Smooth muscle cell (in vitro differentiated cells): ENCODE data around the gene PGP. TPM values are rescaled to one million over a fixed set of nuclear protein-coding genes. Genes with fewer than 3 reads are reported as not detected.

Source experiments
- DNase-seq: peaks from one replicate; lab custom pipeline; 2025; ENCODE audit not compliant: unreplicated experiment; lab: John Stamatoyannopoulos, UW
- H2AFZ ChIP-seq: fragments of 200-600 bp; sonication (generic); 2 replicates; pipeline ENCODE4 v1.6.0; 2016; ENCODE audit warnings: antibody characterized with exemption, low read depth, mild to moderate bottlenecking
- H3F3A ChIP-seq: fragments of 200-600 bp; sonication (generic); 2 replicates; pipeline ENCODE4 v1.6.0; 2017; ENCODE audit warnings: antibody characterized with exemption, low read depth
- H3K27ac ChIP-seq: fragments of 200-600 bp; sonication (generic); 2 replicates; pipeline ENCODE4 v1.5.1; 2016; ENCODE audit warnings: low read depth, mild to moderate bottlenecking
- H3K27me3 ChIP-seq: fragments of 200-600 bp; sonication (generic); 2 replicates; pipeline ENCODE4 v1.6.1; 2016; ENCODE audit warnings: low read depth, mild to moderate bottlenecking
- H3K36me3 ChIP-seq: fragments of 200-600 bp; sonication (generic); 2 replicates; pipeline ENCODE4 v1.5.1; 2016; ENCODE audit warnings: low read depth
- H3K4me1 ChIP-seq: fragments of 200-600 bp; sonication (generic); 2 replicates; pipeline ENCODE4 v1.5.1; 2016; ENCODE audit warnings: low read depth
- H3K4me2 ChIP-seq: fragments of 200-600 bp; sonication (generic); 2 replicates; pipeline ENCODE4 v1.6.0; 2016; ENCODE audit warnings: mild to moderate bottlenecking
- H3K4me3 ChIP-seq: fragments of 200-600 bp; sonication (generic); 2 replicates; pipeline ENCODE4 v1.5.1; 2016; ENCODE audit warnings: mild to moderate bottlenecking
- H3K79me2 ChIP-seq: fragments of 200-600 bp; sonication (generic); 2 replicates; pipeline ENCODE4 v1.6.0; 2016; ENCODE audit warnings: low read depth, mild to moderate bottlenecking
- H3K9ac ChIP-seq: fragments of 200-600 bp; sonication (generic); 2 replicates; pipeline ENCODE4 v1.6.0; 2016; ENCODE audit warnings: low read depth
- H3K9me3 ChIP-seq: fragments of 200-600 bp; sonication (generic); replicated peaks from 2 replicates; pipeline ENCODE4 v1.5.1; 2016; ENCODE audit warnings: low read depth
- H4K20me1 ChIP-seq: fragments of 200-600 bp; sonication (generic); 2 replicates; pipeline ENCODE4 v1.6.0; 2016; ENCODE audit warnings: low read depth
- CTCF ChIP-seq: fragments of 200-600 bp; sonication (generic); IDR thresholded peaks from 2 replicates; pipeline ENCODE4 v1.5.1; 2017; ENCODE audit warnings: borderline replicate concordance, mild to moderate bottlenecking, antibody characterized with exemption; ENCODE audit not compliant: insufficient read depth, poor library complexity, severe bottlenecking
- WGBS: methylation state at CpG from one replicate; pipeline ENCODE4 v1.1.7; 2016; ENCODE audit warnings: low lambda C conversion rate; 5-methylcytosine and 5-hydroxymethylcytosine counted together
- polyA plus RNA-seq: library from polyadenylated mRNA; unstranded; fragments of >200 nt; fragmentation: Nextera tagmentation; extraction: Ambion mirVana; gene quantifications from 2 replicates; pipeline ENCODE4 v1.2.1, GENCODE V29; 2016
- total RNA-seq: library from RNA; depleted of rRNA; stranded (reverse); fragments of >200 nt; gene quantifications from 2 replicates; pipeline ENCODE4 v1.2.3, GENCODE V29; 2014

The PGP gene
- total and polyA plus RNA-seq, 2 experiments from 2014 or later = 21.6 to 30.1 TPM

- H3K9ac ChIP-seq = no peak overlapping the region
- over 99% methylated on average over 25 of the region's 31 CpGs for WGBS
- no peaks in the 10 kb centered on the region for H3K27me3 ChIP-seq
- H3K4me2 ChIP-seq = no peak overlapping the region
- H3K4me1 ChIP-seq = no peaks in the 10 kb centered on the region
- no peaks in the 10 kb centered on the region for H3K9me3 ChIP-seq
- DNase-seq = no peak
- no peaks in the 10 kb centered on the region for H3K36me3 ChIP-seq
- H3F3A ChIP-seq = no peaks in the 10 kb centered on the region
- H4K20me1 ChIP-seq = no peaks in the 10 kb centered on the region
- H3K27ac ChIP-seq = no peak overlapping the region
- no peak overlapping the region for H3K4me3 ChIP-seq
- TF ChIP-seq CTCF = no peak
- no peaks in the 10 kb centered on the region for H3K79me2 ChIP-seq
- no peak overlapping the region for H2AFZ ChIP-seq
Observed at GRCh38 chr16:2179576-2179975, 35.1 kb downstream of the PGP start.

- Histone ChIP-seq H3K27ac (no peak overlapping the region), H3K79me2 (no peaks in the 10 kb centered on the region), H4K20me1 (no peaks in the 10 kb centered on the region), H3F3A (no peaks in the 10 kb centered on the region), H3K9me3 (no peaks in the 10 kb centered on the region), H3K27me3 (no peaks in the 10 kb centered on the region), H2AFZ (no peak overlapping the region), H3K4me2 (no peak overlapping the region), H3K4me3 (no peak overlapping the region), H3K36me3 (no peaks in the 10 kb centered on the region), H3K9ac (no peak overlapping the region), H3K4me1 (no peaks in the 10 kb centered on the region)
- 73% methylated on average over 8 of the region's 50 CpGs for WGBS
- TF ChIP-seq CTCF = no peak
- DNase-seq = no peak
Observed at GRCh38 chr16:2179107-2179501, 35.5 kb downstream of the PGP start.

GRCh38 chr16:2178321-2179106 is 36.1 kb downstream of the PGP start:
- 95% methylated on average over 24 of the region's 106 CpGs for WGBS
- H3K9me3 ChIP-seq = no peaks in the 10 kb centered on the region
- H3K9ac ChIP-seq = no peak overlapping the region
- DNase-seq = no peak
- no peaks in the 10 kb centered on the region for H3K27me3 ChIP-seq
- no peaks in the 10 kb centered on the region for H4K20me1 ChIP-seq
- H3K4me2 ChIP-seq = no peak overlapping the region
- no peaks in the 10 kb centered on the region for H3F3A ChIP-seq
- no peak overlapping the region for H2AFZ ChIP-seq
- TF ChIP-seq CTCF = no peak
- H3K4me3 ChIP-seq = no peak overlapping the region
- no peaks in the 10 kb centered on the region for H3K4me1 ChIP-seq
- H3K36me3 ChIP-seq = no peaks in the 10 kb centered on the region
- no peak overlapping the region for H3K27ac ChIP-seq
- H3K79me2 ChIP-seq = no peaks in the 10 kb centered on the region

GRCh38 chr16:2177561-2177960 is 37.1 kb downstream of the PGP start:
- H3K9ac ChIP-seq = no peak overlapping the region
- H3K36me3 ChIP-seq = no peaks in the 10 kb centered on the region
- WGBS = 96% methylated on average over 17 of the region's 20 CpGs

More at GRCh38 chr16:2177561-2177960, 37.1 kb downstream of the PGP start:
- H2AFZ ChIP-seq = no peak overlapping the region
- no peak overlapping the region for H3K4me3 ChIP-seq
- no peak overlapping the region for H3K4me2 ChIP-seq
- no peak for TF ChIP-seq CTCF
- no peaks in the 10 kb centered on the region for H4K20me1 ChIP-seq
- H3K9me3 ChIP-seq = no peaks in the 10 kb centered on the region
- DNase-seq = no peak
- no peaks in the 10 kb centered on the region for H3F3A ChIP-seq
- H3K79me2 ChIP-seq = no peaks in the 10 kb centered on the region
- H3K27me3 ChIP-seq = no peaks in the 10 kb centered on the region
- H3K4me1 ChIP-seq = no peaks in the 10 kb centered on the region
- H3K27ac ChIP-seq = no peak overlapping the region
